Right lobe of liver (tissue), 6 donors: ENCODE results near the gene PPFIA4. TPM values are rescaled to one million over a fixed set of nuclear protein-coding genes. Genes with fewer than 3 reads are reported as not detected.

Source experiments
- ATAC-seq, 4 donors: fragments of 200-7000 bp; cut with Tn5 transposase; one replicate each; pipeline ENCODE4 v1.9.1; 2020; ENCODE audit warnings: mild to moderate bottlenecking in 4 of 4, moderate library complexity in 4 of 4
- DNase-seq, 3 donors: peaks; one replicate each; pipeline ENCODE4 v3.0.0-alpha.2; 2020
- H3K27ac ChIP-seq, 3 donors: fragments of 200-600 bp; one replicate each; pipeline ENCODE4 v1.8.0; 2022
- H3K27me3 ChIP-seq, 2 donors: fragments of 200-600 bp; one replicate each; pipeline ENCODE4 v1.8.0; 2022
- H3K36me3 ChIP-seq, 4 donors: fragments of 200-600 bp; sonication (generic) in 1 of 4; one replicate each; pipeline versions ENCODE4 v1.5.1 to v1.8.0; 2017 to 2022; ENCODE audit warnings: control low read depth in 1 of 4
- H3K4me1 ChIP-seq, 4 donors: fragments of 200-600 bp; sonication (generic) in 1 of 4; one replicate each; pipeline versions ENCODE4 v1.5.1 to v1.8.0; 2017 to 2022; ENCODE audit warnings: control low read depth in 1 of 4
- H3K4me3 ChIP-seq, 3 donors: fragments of 200-600 bp; one replicate each; pipeline ENCODE4 v1.8.0; 2022
- H3K9me3 ChIP-seq, 4 donors: fragments of 200-600 bp; sonication (generic) in 1 of 4; one replicate each; pipeline versions ENCODE4 v1.5.1 to v1.8.0; 2017 to 2022; ENCODE audit warnings: control low read depth in 1 of 4
- CTCF ChIP-seq, 4 donors: fragments of 200-600 bp in 3 of 4; fragments of 450-650 bp in 1 of 4; IDR thresholded peaks; one replicate each; pipeline versions ENCODE4 v1.5.1 to v1.8.0; 2016 to 2022; ENCODE audit warnings: antibody characterized with exemption in 4 of 4, mild to moderate bottlenecking in 2 of 4
- POLR2A ChIP-seq: fragments of 450-650 bp; IDR thresholded peaks from one replicate; pipeline ENCODE4 v1.6.1; 2017; ENCODE audit warnings: antibody characterized with exemption, mild to moderate bottlenecking
- whole genome bisulfite sequencing: methylation state at CpG from one replicate; pipeline ENCODE4 v1.1.6; 2018; ENCODE audit warnings: low coverage, low lambda C conversion rate; ENCODE audit not compliant: insufficient coverage; ENCODE audit errors: missing lambda C conversion rate; 5-methylcytosine and 5-hydroxymethylcytosine counted together
- intact Hi-C, 2 donors: fragments of 100-400 bp; cut with DNase I; formaldehyde crosslinking; loops; one replicate each; pipeline versions ENCODE4 v1.11.2 to v1.14.1; 2022
- total RNA-seq, 6 experiments: library from RNA; depleted of rRNA in 2 of 6; stranded (reverse); fragments of >200 nt in 2 of 6; fragmentation: NEBNext Ultra II Directional in 3 of 6; extraction: Animal tissue kit (Norgen Biotek cat#: 25700) in 3 of 6; gene quantifications; one replicate each; pipeline versions ENCODE4 v1.1.0 to v1.2.4, GENCODE V29; 2016 to 2023
- donor health status: DM: no; HTN: yes; CAD: no.
- donor health status: DM: no; HTN: no; CAD: no.
- donor health status: DM: no; HTN: no; CAD: no.
- donor health status: DM: no; HTN: yes; CAD: no.
- donor health status: DM: no; HTN: yes; CAD: no.

The PPFIA4 gene
- total RNA-seq, 6 experiments from 2014 or later = 0.18 to 5.5 (median 0.49) TPM; not detected in 1

DNA sequence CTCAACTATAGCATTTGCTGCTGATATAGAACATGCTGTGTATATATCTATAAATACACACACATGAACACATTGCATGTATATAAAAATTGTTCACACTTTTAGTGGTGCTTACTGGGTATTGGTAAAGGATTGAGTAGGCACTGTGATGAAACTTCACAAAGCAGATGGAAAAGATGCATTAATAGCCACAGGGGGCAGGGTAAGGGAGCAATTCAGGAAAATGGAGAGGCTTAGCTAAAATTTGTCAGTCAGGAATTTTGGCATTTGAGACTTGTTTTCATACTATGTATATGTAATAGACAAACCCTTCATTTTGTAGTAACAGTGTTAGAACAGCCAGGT, 633 bp upstream of the PPFIA4 start:
- ATAC-seq (no peak), DNase-seq (no peak)
- TF ChIP-seq CTCF (IDR thresholded peaks at IDR 0.05) = no peak
- TF ChIP-seq POLR2A = no peak
- H3K27me3 ChIP-seq = no peaks in the 10 kb centered on the region
- peaks cover 0 to 5% (median 2%) of the 10 kb centered on the region in 4 donors for H3K4me1 ChIP-seq
- H3K9me3 ChIP-seq = no peaks in the 10 kb centered on the region
- H3K27ac ChIP-seq = peak overlapping the region in 1 of 3 donors; percentile 39
- intact Hi-C loops = no loop called here
- peaks cover 0 to 31% (median 13%) of the 10 kb centered on the region in 4 donors for H3K36me3 ChIP-seq
- H3K4me3 ChIP-seq = peak overlapping the region in 2 of 3 donors; percentile 43 to 53

- Histone ChIP-seq H3K27ac (no peak overlapping the region), H3K4me1 (peaks cover 0 to 5% (median 2%) of the 10 kb centered on the region in 4 donors), H3K27me3 (no peaks in the 10 kb centered on the region), H3K9me3 (no peaks in the 10 kb centered on the region), H3K4me3 (peak overlapping the region; percentile 43 to 53 (median 49)), H3K36me3 (peaks cover 0 to 18% (median 7%) of the 10 kb centered on the region in 4 donors)
- no peak for DNase-seq
- ATAC-seq = peak in 2 of 4 donors; percentile 7 to 21
- WGBS = 13% methylated on average over 21 of the region's 46 CpGs
- TF ChIP-seq POLR2A (no peak), CTCF (IDR thresholded peaks at IDR 0.05) (no peak)
- intact Hi-C loops = no loop called here
Measured at GRCh38 chr1:203026666-203027663, 674 bp downstream of the PPFIA4 start.

GRCh38 chr1:203028067-203028783, 1.9 kb downstream of the PPFIA4 start:
- WGBS = 88% methylated on average over 5 of the region's 9 CpGs
- no peak overlapping the region for H3K27ac ChIP-seq
- no peak for DNase-seq

More at GRCh38 chr1:203028067-203028783, 1.9 kb downstream of the PPFIA4 start:
- Histone ChIP-seq H3K27me3 (no peaks in the 10 kb centered on the region), H3K4me3 (no peak overlapping the region), H3K4me1 (peaks cover 0 to 5% (median 2%) of the 10 kb centered on the region in 4 donors), H3K36me3 (peaks cover 0 to 10% (median 3%) of the 10 kb centered on the region in 4 donors), H3K9me3 (no peaks in the 10 kb centered on the region)
- TF ChIP-seq CTCF (IDR thresholded peaks at IDR 0.05) = no peak
- intact Hi-C loops = no loop called here
- no peak for ATAC-seq
